OCI-LY7 (cell line): Measurements from ENCODE around the gene NKIRAS2. TPM values are rescaled to one million over a fixed set of nuclear protein-coding genes. Genes with fewer than 3 reads are reported as not detected.

Source experiments
- BruUV-seq: library from RNA; stranded (reverse); fragments of 400-500 nt; replicated peaks from 2 replicates; lab custom pipeline; 2021; lab: Mats Ljungman, UMichigan
- CTCF ChIA-PET: fragments of 300-600 bp; sonication (Branson Sonifier 250); formaldehyde crosslinking; loops from one replicate; lab custom pipeline; 2022; ENCODE audit warnings: antibody characterized with exemption; ENCODE audit not compliant: unreplicated experiment; lab: Charles Lee
- POLR2A ChIA-PET: fragments of 300-600 bp; sonication (Branson Sonifier 250); formaldehyde crosslinking; loops from one replicate; lab custom pipeline; 2022; ENCODE audit warnings: antibody characterized with exemption; lab: Charles Lee
- DNase-seq: peaks from one replicate; pipeline ENCODE4 v3.0.0-alpha.2; 2015; ENCODE audit warnings: low spot score
- H2AFZ ChIP-seq: fragments of 200-600 bp; sonication (generic), shearing (Covaris generic); 2 replicates; pipeline ENCODE4 v1.6.1; 2014; ENCODE audit warnings: mild to moderate bottlenecking, antibody characterized with exemption, low read length, moderate library complexity
- H3K27ac ChIP-seq: fragments of 200-600 bp; sonication (generic); 2 replicates; pipeline ENCODE4 v1.5.1; 2014; ENCODE audit warnings: mixed run types, low read depth, mild to moderate bottlenecking, moderate library complexity, low read length, inconsistent platforms; ENCODE audit not compliant: poor library complexity, severe bottlenecking
- H3K36me3 ChIP-seq: fragments of 200-600 bp; sonication (generic); 2 replicates; pipeline ENCODE4 v1.6.1; 2014; ENCODE audit warnings: mild to moderate bottlenecking, antibody characterized with exemption, low read length, moderate library complexity, mixed read lengths; ENCODE audit not compliant: insufficient read depth
- H3K4me1 ChIP-seq: fragments of 200-600 bp; sonication (generic); 2 replicates; pipeline ENCODE4 v1.5.1; 2014; ENCODE audit warnings: mild to moderate bottlenecking, low read length; ENCODE audit not compliant: insufficient read depth, poor library complexity, severe bottlenecking
- H3K4me2 ChIP-seq: fragments of 200-600 bp; sonication (generic); 2 replicates; pipeline ENCODE4 v1.6.1; 2014; ENCODE audit warnings: mild to moderate bottlenecking, low read length
- H3K4me3 ChIP-seq: fragments of 200-600 bp; sonication (generic); 2 replicates; pipeline ENCODE4 v1.5.1; 2014; ENCODE audit warnings: mild to moderate bottlenecking, low read depth, low read length; ENCODE audit not compliant: poor library complexity, severe bottlenecking
- H3K79me2 ChIP-seq: fragments of 200-600 bp; sonication (generic); 2 replicates; pipeline ENCODE4 v1.6.1; 2016; ENCODE audit warnings: low read depth, mild to moderate bottlenecking, low read length, moderate library complexity, mixed read lengths; ENCODE audit not compliant: insufficient read depth
- H3K9me2 ChIP-seq: fragments of 200-600 bp; sonication (generic); 2 replicates; pipeline ENCODE4 v1.6.1; 2016; ENCODE audit warnings: mild to moderate bottlenecking, low read length, mixed read lengths; ENCODE audit not compliant: insufficient read depth
- H3K9me3 ChIP-seq: fragments of 200-600 bp; sonication (generic); 2 replicates; pipeline ENCODE4 v1.6.1; 2014; ENCODE audit warnings: mild to moderate bottlenecking, mixed run types, low read length, mixed read lengths
- H4K20me1 ChIP-seq: fragments of 200-600 bp; sonication (generic); 2 replicates; pipeline ENCODE4 v1.6.1; 2014; ENCODE audit warnings: mild to moderate bottlenecking, antibody characterized with exemption, low read length, moderate library complexity, mixed read lengths; ENCODE audit not compliant: insufficient read depth
- EZH2phosphoT487 ChIP-seq: fragments of 200-600 bp; sonication (generic); IDR thresholded peaks from 2 replicates; pipeline ENCODE4 v1.6.1; 2018; ENCODE audit warnings: low read depth, borderline replicate concordance, mild to moderate bottlenecking, mixed run types, antibody characterized with exemption, low read length, moderate library complexity, mixed read lengths
- intact Hi-C: fragments of 100-400 bp; cut with micrococcal nuclease; formaldehyde crosslinking; loops from one replicate; pipeline ENCODE4 v1.10.0; 2022; ENCODE audit not compliant: unreplicated experiment
- total RNA-seq, 2 experiments: library from RNA; depleted of rRNA in 1 of 2; stranded (reverse); fragments of >200 nt in 1 of 2; shearing (Covaris generic) in 1 of 2; gene quantifications; 2 replicates each; pipeline ENCODE4 v1.2.3, GENCODE V29; 2014 to 2022
- TF ChIP-seq, protein P1 (sequence below): fragments of 200-600 bp; sonication (generic); conservative IDR thresholded peaks from 2 replicates; pipeline ENCODE4 v1.5.1; 2014; ENCODE audit warnings: mild to moderate bottlenecking, antibody characterized with exemption, low read length, moderate library complexity, mixed read lengths

Gene NKIRAS2
- total RNA-seq, 2 experiments from 2014 or later: 34.8 to 38.1 TPM

DNA sequence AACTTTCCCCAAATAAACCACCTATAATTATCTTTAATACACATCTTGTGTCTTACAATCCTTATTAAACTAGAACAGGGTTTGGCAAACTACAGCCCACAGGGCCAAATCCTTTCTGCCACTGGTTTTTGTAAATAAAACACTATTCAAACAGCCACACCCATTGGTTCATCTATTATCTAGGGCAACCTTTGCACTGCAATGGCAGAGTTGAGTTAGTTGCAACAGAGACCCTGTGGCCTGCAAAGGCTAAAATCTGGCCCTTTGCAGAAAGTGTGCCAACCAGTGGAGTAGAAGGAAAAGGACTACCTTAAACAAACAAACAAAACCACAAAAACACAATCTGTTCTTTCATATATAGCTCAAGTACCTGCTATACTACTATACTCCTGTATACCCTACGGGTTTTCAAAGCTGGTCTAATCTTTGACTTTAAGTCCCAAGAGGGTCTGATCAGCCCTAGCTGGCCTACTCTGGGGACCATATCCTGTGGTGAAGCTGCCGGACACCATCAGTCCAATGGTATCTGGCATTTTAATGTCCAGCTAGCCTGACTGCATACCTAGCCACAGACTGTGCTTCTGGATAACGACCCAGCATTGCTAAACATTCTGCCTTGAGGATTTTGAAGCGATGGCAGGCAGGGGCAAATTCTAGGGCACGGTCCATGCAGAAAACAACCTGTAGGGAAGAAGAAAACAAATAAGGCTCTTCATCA, 30.0 kb upstream of the NKIRAS2 start:
- H2AFZ ChIP-seq: no peak overlapping the region
- no peak overlapping the region for H3K4me2 ChIP-seq
- TF ChIP-seq, protein P1, sequence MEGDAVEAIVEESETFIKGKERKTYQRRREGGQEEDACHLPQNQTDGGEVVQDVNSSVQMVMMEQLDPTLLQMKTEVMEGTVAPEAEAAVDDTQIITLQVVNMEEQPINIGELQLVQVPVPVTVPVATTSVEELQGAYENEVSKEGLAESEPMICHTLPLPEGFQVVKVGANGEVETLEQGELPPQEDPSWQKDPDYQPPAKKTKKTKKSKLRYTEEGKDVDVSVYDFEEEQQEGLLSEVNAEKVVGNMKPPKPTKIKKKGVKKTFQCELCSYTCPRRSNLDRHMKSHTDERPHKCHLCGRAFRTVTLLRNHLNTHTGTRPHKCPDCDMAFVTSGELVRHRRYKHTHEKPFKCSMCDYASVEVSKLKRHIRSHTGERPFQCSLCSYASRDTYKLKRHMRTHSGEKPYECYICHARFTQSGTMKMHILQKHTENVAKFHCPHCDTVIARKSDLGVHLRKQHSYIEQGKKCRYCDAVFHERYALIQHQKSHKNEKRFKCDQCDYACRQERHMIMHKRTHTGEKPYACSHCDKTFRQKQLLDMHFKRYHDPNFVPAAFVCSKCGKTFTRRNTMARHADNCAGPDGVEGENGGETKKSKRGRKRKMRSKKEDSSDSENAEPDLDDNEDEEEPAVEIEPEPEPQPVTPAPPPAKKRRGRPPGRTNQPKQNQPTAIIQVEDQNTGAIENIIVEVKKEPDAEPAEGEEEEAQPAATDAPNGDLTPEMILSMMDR: no peak
- no peak for TF ChIP-seq EZH2phosphoT487
- DNase-seq: no peak
- intact Hi-C loops: no loop called here
- H3K4me3 ChIP-seq: no peak overlapping the region
- ChIA-PET CTCF (interaction anchor here (0.5 kb wide), 1 partner anchor 118 kb away, joined by 4 read pairs; no protein-coding TSS in a partner anchor), POLR2A (interaction anchor here (0.5 kb wide), 1 partner anchor 17 kb away, joined by 3 read pairs; no protein-coding TSS in a partner anchor)
- peaks cover 97% of the 10 kb centered on the region for H3K36me3 ChIP-seq
- peaks cover 8% of the 10 kb centered on the region for H3K4me1 ChIP-seq
- H3K27ac ChIP-seq: no peak overlapping the region
- no TSS peak for BruUV-seq
- peaks cover 7% of the 10 kb centered on the region; the same call in 1 of the 2 replicates for H3K79me2 ChIP-seq
- H3K9me2 ChIP-seq: no peaks in the 10 kb centered on the region
- H4K20me1 ChIP-seq: peaks cover 2% of the 10 kb centered on the region; the same call in 1 of the 2 replicates
- H3K9me3 ChIP-seq: no peaks in the 10 kb centered on the region

DNA sequence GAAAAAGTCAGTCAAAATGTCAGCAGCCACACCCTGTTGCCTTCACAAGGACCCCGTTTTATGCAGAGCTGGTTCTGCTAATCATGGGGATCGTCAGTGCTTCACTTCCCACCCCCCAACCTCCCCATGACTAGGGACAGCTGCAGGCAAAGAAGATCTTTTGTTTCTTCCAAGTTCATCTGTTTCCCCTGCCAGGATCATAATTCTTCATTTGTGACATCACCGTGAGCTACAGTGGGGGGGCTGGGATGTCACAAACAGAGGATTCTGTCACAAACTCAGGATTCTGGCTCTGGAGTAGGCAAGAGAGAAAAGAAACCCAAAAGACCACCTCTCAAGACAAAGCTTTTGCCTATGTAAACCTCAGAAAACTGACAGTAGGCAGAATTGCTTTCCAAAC, 27.3 kb upstream of the NKIRAS2 start:
- intact Hi-C loops: no loop called here
- H3K9me3 ChIP-seq: no peaks in the 10 kb centered on the region
- TF ChIP-seq EZH2phosphoT487: no peak
- TF ChIP-seq, protein P1: no peak
- no peaks in the 10 kb centered on the region for H3K9me2 ChIP-seq
- no peak overlapping the region for H2AFZ ChIP-seq
- peaks cover 17% of the 10 kb centered on the region; the same call in 1 of the 2 replicates for H3K79me2 ChIP-seq
- H3K4me2 ChIP-seq: no peak overlapping the region
- H3K36me3 ChIP-seq: peaks cover 96% of the 10 kb centered on the region
- no peak overlapping the region for H3K27ac ChIP-seq
- ChIA-PET POLR2A (no interaction called here), CTCF (no interaction called here)
- peaks cover 34% of the 10 kb centered on the region for H3K4me1 ChIP-seq
- BruUV-seq: no TSS peak
- no peak for DNase-seq
- peaks cover 12% of the 10 kb centered on the region for H4K20me1 ChIP-seq
- H3K4me3 ChIP-seq: no peak overlapping the region

DNA sequence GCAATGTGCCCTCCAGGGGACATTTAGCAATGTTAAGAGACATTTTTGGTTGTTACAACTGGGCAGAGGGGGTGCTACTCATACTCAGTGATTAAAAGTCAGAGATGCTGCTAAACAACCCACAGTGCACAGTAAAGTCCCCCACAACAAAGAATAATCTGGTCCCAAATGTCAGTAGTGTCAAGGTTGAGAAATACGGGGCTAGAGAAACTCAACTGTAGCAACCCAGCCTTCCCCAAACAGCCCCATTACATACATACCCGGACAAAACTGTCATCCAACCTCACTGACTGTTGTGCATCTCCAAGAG, 23.1 kb upstream of the NKIRAS2 start:
- intact Hi-C loops: no loop called here
- Histone ChIP-seq H3K4me1 (peaks cover 39% of the 10 kb centered on the region), H3K9me2 (no peaks in the 10 kb centered on the region), H3K36me3 (peaks cover 94% of the 10 kb centered on the region), H3K4me3 (no peak overlapping the region), H3K4me2 (peak overlapping the region; percentile 68), H3K9me3 (no peaks in the 10 kb centered on the region), H4K20me1 (peaks cover 12% of the 10 kb centered on the region), H2AFZ (no peak overlapping the region), H3K79me2 (peaks cover 31% of the 10 kb centered on the region; the same call in 1 of the 2 replicates), H3K27ac (peak overlapping the region; percentile 80)
- ChIA-PET CTCF (interaction anchor here (0.9 kb wide), 1 partner anchor 20 kb away, joined by 3 read pairs; the partner anchor contains the start of gene DNAJC7), POLR2A (interaction anchor here (1.1 to 2.9 kb wide), 2 partner anchors 17 to 21 kb away, joined by 3 to 12 read pairs; partner anchors contain the start of gene DNAJC7)
- no peak for TF ChIP-seq EZH2phosphoT487
- TF ChIP-seq, protein P1: no peak
- no TSS peak for BruUV-seq
- no peak for DNase-seq
